Transverse colon (tissue), 1 donor: ENCODE data around the gene SENP5.

ENCODE experiments used
- EP300 ChIP-seq: sonication (generic); formaldehyde crosslinking; IDR thresholded peaks from one replicate; pipeline ENCODE4 v1.6.1; 2017; ENCODE audit warnings: antibody characterized with exemption, low read depth
- POLR2A ChIP-seq: fragments of 450-650 bp; IDR thresholded peaks from one replicate; pipeline ENCODE4 v1.6.1; 2016; ENCODE audit warnings: antibody characterized with exemption, mild to moderate bottlenecking, moderate library complexity

GRCh38 chr3:196954832-196955231 lies 87.1 kb downstream of the SENP5 start:
- no peak for TF ChIP-seq EP300
- no peak for TF ChIP-seq POLR2A
